Measurements from ENCODE around the gene HYAL2. TPM values are rescaled to one million over a fixed set of nuclear protein-coding genes. Genes with fewer than 3 reads are reported as not detected.
A peak's percentile ranks its signal among the peaks of the same experiment; 100 is the strongest.

Gene HYAL2
- total RNA-seq, 1 donor from 2014 or later: 4.2 TPM

DNA sequence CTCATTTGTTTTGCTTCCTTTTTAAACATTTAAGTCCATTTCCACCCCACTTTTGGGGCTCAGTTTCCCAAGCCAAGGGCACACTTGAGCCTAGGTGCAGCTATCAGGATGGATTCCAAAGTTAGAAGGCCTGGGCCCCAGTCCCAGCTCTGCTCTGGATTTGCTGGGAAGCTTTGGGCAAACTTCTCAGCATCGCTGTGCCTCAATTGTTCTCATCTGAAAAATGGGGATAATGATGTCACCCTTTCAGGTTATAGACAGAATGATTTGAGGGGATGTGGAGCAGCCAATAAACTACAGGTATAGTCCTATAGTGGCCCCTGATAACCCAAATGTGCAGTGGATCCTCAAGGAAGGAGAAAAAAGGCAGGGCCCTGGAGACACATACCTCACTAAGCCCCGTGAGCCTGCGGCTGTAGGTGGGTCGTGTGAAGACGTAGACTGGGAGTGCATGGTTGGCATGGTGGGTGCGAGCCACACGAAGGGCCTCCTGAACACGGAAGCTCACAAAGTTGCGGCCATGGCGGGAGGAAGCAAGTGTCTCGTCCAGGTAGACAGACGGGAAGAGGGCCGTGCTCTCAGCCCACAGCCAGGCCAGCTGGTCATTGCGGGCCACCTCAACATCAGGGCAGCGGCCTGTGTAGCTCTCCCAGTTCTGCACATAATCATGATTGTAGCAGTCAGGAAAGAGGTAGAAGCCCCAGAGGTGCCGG is 3.2 kb downstream of the HYAL2 start:
- DNase-seq: no peak

DNA sequence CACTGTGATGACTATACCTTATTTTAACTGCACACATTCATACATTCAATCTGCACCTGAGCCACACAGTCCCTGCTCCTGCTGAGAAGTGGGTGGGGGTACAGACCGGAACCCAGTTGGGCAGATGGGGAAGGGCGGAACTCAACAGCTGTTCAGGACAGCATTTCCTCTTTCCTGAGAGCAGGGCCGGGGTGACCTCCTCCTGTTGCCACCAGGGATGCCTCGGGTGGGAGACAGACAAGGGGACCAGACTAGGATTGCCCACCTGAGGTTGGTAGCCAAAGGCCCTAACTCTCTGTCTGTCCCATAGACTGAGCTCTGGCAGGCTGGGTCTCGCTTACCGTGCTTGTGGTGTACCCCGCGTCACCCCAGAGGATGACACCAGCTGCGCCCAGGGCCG is 3.9 kb downstream of the HYAL2 start:
- Mint-ChIP-seq H3K4me3 (no peak overlapping the region), H3K4me1 (peaks cover 39% of the 10 kb centered on the region), H3K9me3 (no peaks in the 10 kb centered on the region), H3K36me3 (ENCODE audit: low read depth) (peaks cover 3% of the 10 kb centered on the region), H3K27me3 (no peaks in the 10 kb centered on the region), H3K27ac (no peak overlapping the region)
- intact Hi-C loops (cut with micrococcal nuclease): no loop called here
- ChIA-PET POLR2A (interaction anchor here (0.9 to 1.3 kb wide), 2 partner anchors 19 to 27 kb away, joined by 4 read pairs; partner anchors contain the start of genes HYAL3, IFRD2 and NAA80), CTCF (interaction anchor here (1.6 kb wide), 1 partner anchor 20 kb away, joined by 3 read pairs; the partner anchor contains the start of genes HYAL3 and NAA80)
- no peak for DNase-seq
- ATAC-seq (ENCODE audit: low read depth): no peak
- TF ChIP-seq, protein P1, sequence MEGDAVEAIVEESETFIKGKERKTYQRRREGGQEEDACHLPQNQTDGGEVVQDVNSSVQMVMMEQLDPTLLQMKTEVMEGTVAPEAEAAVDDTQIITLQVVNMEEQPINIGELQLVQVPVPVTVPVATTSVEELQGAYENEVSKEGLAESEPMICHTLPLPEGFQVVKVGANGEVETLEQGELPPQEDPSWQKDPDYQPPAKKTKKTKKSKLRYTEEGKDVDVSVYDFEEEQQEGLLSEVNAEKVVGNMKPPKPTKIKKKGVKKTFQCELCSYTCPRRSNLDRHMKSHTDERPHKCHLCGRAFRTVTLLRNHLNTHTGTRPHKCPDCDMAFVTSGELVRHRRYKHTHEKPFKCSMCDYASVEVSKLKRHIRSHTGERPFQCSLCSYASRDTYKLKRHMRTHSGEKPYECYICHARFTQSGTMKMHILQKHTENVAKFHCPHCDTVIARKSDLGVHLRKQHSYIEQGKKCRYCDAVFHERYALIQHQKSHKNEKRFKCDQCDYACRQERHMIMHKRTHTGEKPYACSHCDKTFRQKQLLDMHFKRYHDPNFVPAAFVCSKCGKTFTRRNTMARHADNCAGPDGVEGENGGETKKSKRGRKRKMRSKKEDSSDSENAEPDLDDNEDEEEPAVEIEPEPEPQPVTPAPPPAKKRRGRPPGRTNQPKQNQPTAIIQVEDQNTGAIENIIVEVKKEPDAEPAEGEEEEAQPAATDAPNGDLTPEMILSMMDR (IDR thresholded peaks at IDR 0.05): no peak

More for the DNA sequence above, 3.2 kb downstream of the HYAL2 start:
- CTCF ChIA-PET: interaction anchor here (1.6 kb wide), 1 partner anchor 20 kb away, joined by 3 read pairs; the partner anchor contains the start of genes HYAL3 and NAA80
- TF ChIP-seq, protein P1 (IDR thresholded peaks at IDR 0.05): no peak
- Mint-ChIP-seq H3K27ac (no peak overlapping the region), H3K36me3 (ENCODE audit: low read depth) (peaks cover 3% of the 10 kb centered on the region), H3K27me3 (no peaks in the 10 kb centered on the region), H3K4me1 (peaks cover 39% of the 10 kb centered on the region), H3K9me3 (no peaks in the 10 kb centered on the region), H3K4me3 (peak overlapping the region; percentile 15)
- intact Hi-C loops (cut with micrococcal nuclease): no loop called here
- POLR2A ChIA-PET: interaction anchor here (0.9 to 9.7 kb wide), 3 partner anchors 19 to 27 kb away, joined by 4 to 167 read pairs (median 4); partner anchors contain the start of genes HYAL3, IFRD2, NAA80 and RASSF1
- ATAC-seq (ENCODE audit: low read depth): no peak

DNA sequence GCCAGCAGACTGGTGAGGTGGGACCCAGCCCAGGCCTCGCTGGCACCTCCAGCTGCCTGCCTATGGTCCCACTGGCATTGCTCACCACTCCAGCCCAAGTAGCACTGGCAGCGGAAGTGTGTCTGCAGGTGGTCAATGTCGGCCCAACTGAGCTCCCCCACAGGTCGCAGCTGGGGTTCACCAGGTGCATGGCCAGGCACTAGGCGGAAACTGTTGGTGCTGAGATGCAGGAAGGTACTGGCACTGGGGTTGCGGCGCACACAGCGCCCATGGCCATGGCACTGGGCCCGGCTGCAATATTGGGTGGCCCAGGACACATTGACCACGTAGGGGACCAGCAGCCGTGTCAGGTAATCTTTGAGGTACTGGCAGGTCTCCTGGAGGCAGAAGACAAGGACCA is 4.4 kb downstream of the HYAL2 start:
- CTCF ChIA-PET: interaction anchor here (1.6 kb wide), 1 partner anchor 19 kb away, joined by 3 read pairs; the partner anchor contains the start of genes HYAL3 and NAA80
- no peak overlapping the region for H3K4me3 Mint-ChIP-seq
- H3K4me1 Mint-ChIP-seq: peaks cover 38% of the 10 kb centered on the region
- H3K9me3 Mint-ChIP-seq: no peaks in the 10 kb centered on the region
- H3K27me3 Mint-ChIP-seq: no peaks in the 10 kb centered on the region
- no peak overlapping the region for H3K27ac Mint-ChIP-seq
- intact Hi-C loops (cut with micrococcal nuclease): no loop called here
- POLR2A ChIA-PET: interaction anchor here (1.3 kb wide), 2 partner anchors 19 to 26 kb away, joined by 4 read pairs; partner anchors contain the start of genes HYAL3, IFRD2 and NAA80
- ATAC-seq (ENCODE audit: low read depth) (no peak), DNase-seq (no peak)
- H3K36me3 Mint-ChIP-seq (ENCODE audit: low read depth): peaks cover 3% of the 10 kb centered on the region
- TF ChIP-seq, protein P1 (IDR thresholded peaks at IDR 0.05): no peak

DNA sequence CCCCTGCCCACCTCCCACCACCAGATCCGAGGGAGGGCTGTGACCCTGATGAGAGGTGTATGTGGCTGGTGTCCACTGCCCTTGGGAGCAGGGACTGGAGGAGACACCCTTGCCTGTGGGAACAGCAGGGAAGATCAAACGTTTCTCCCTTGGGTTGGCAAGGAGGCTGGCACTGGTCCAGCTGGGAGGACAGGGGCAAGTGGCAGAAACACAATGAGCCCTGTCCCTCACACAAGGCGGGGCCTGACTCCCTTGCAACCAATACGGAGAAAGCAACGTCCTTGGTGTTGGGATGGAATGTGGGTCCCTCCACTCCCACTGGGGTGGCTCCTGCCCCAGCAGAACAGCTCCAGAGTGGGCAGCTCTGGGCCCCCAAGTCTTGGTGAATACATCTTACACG is 5.2 kb downstream of the HYAL2 start:
- H3K9me3 Mint-ChIP-seq: no peaks in the 10 kb centered on the region
- ChIA-PET CTCF (no interaction called here), POLR2A (interaction anchor here (1.0 to 1.3 kb wide), 3 partner anchors 18 to 33 kb away, joined by 3 to 4 read pairs (median 4); partner anchors contain the start of genes CYB561D2, HYAL3, NAA80 and NPRL2)
- DNase-seq (no peak), ATAC-seq (ENCODE audit: low read depth) (no peak)
- H3K36me3 Mint-ChIP-seq (ENCODE audit: low read depth): peaks cover 3% of the 10 kb centered on the region
- H3K4me1 Mint-ChIP-seq: peaks cover 36% of the 10 kb centered on the region
- TF ChIP-seq, protein P1 (IDR thresholded peaks at IDR 0.05): no peak
- intact Hi-C loops (cut with micrococcal nuclease): no loop called here
- no peak overlapping the region for H3K27ac Mint-ChIP-seq
- H3K27me3 Mint-ChIP-seq: no peaks in the 10 kb centered on the region
- H3K4me3 Mint-ChIP-seq: no peak overlapping the region

DNA sequence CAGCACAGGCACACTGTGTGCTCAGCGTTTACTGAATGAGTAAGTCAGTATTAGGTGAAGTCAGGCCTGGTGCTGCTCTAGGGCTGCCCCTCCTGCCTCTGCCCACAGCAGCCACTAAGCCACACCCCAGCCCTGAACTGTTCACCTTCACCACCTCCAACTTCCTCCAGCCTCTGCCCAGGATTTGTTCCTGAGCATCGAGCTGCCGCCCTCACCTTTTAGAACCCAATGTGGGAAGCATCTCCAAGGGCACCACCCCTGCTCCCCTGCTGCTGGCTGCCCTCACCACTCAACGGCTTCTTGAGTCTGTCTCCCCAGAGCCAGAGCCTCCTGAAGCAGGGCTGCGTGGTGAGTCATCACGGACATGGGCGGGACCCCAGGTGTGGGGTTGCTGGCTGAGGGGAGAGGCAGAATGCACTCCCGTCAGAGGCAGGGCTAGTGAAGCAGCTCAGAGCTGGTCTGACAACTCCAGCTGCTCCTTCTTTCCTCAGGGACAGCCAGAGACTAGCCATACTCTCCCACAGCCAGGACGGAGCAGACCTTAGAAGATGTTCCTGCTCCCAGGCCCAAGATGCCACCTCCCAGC is 5.8 kb downstream of the HYAL2 start:
- POLR2A ChIA-PET: interaction anchor here (0.6 to 1.3 kb wide), 4 partner anchors 17 to 72 kb away, joined by 3 to 4 read pairs (median 4); partner anchors contain the start of genes CYB561D2, HYAL3, NAA80 and NPRL2
- H3K27me3 Mint-ChIP-seq: no peaks in the 10 kb centered on the region
- H3K4me3 Mint-ChIP-seq: peak overlapping the region; percentile 58

More for the DNA sequence above, 5.8 kb downstream of the HYAL2 start:
- intact Hi-C loops (cut with micrococcal nuclease): no loop called here
- ATAC-seq (ENCODE audit: low read depth) (peak; percentile 35), DNase-seq (no peak)
- Mint-ChIP-seq H3K9me3 (no peaks in the 10 kb centered on the region), H3K27ac (peak overlapping the region; percentile 85), H3K36me3 (ENCODE audit: low read depth) (peaks cover 3% of the 10 kb centered on the region), H3K4me1 (peaks cover 36% of the 10 kb centered on the region)
- TF ChIP-seq, protein P1 (IDR thresholded peaks at IDR 0.05): no peak
- CTCF ChIA-PET: no interaction called here
